ENCODE measurements around the gene SCYGR6. TPM values are rescaled to one million over a fixed set of nuclear protein-coding genes. Genes with fewer than 3 reads are reported as not detected.
"Not testable (repeated sequence)": the region's sequence is repeated elsewhere in the genome, so short reads cannot be mapped to it uniquely, and the experiment has no call there.

The SCYGR6 gene
- total RNA-seq, 2 donors from 2014 or later: not detected

DNA sequence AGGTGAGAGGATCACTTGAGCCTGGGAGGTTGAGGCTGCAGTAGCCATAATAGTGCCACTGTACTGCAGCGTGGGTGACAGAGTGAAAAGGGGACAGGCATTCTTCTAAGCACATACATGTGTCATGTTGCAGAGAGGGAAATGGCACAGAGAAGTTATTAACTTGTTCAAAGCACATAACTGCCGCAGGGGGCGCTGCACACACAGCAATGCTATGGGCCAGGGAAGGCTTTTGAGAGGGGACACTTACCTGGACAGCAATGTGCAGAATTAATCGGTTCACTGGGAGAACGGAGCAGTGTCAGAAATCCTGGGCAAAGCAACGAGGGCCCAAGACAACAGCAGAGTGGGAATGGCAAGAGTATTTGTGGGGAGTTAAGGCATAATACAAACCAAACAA lies 23.5 kb upstream of the SCYGR6 start:
- Histone ChIP-seq H3K36me3 (no peaks in the 10 kb centered on the region), H3K27me3 (replicated peaks; ENCODE audit: insufficient read depth) (no peaks in the 10 kb centered on the region), H3K4me1 (ENCODE audit: control insufficient read depth in 1 of 2, low read depth in 2 of 2) (no peaks in the 10 kb centered on the region), H3K27ac (no peak overlapping the region), H3K9me3 (no peaks in the 10 kb centered on the region), H3K4me3 (no peak overlapping the region)
- DNase-seq (ENCODE audit: low spot score) (no peak), ATAC-seq (ENCODE audit: insufficient number of reproducible peaks, low FRiP score, low read depth) (no peak)
- no peak for TF ChIP-seq CTCF (IDR thresholded peaks at IDR 0.05)

DNA sequence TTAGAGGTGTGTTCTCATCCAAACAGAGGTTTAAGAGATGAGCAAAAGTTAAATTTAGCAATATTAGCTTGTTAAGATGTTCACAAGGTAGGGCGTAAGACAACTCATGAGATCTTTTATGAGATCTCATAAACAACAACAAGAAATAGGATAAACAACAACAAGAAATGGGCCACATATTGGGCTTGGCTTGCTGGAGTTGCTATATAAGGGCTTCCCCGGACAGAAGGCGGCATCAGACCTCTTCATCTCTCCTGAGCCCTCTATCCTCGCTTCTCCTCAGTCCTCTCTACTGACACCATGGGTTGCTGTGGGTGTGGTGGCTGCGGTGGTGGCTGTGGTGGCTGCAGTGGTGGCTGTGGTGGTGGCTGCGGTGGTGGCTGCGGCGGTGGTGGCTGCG lies 21.0 kb upstream of the SCYGR6 start, which contains the start of gene SCYGR8:
Gene SCYGR8 (plus strand): TSS at position 301 of the 400 bp plus-strand sequence. CDS start 0 bp downstream, at position 301.
- H3K4me3 ChIP-seq: no peak within 1 kb of the TSS
- H3K27ac ChIP-seq: no peak within 1 kb of the TSS
- H3K9me3 ChIP-seq: no peaks in the 10 kb centered on the region
- H3K27me3 ChIP-seq (replicated peaks; ENCODE audit: insufficient read depth): no peaks in the 10 kb centered on the region
- no peak for DNase-seq (ENCODE audit: low spot score)
- H3K4me1 ChIP-seq (ENCODE audit: control insufficient read depth in 1 of 2, low read depth in 2 of 2): no peaks in the 10 kb centered on the region
- no peak for TF ChIP-seq CTCF (IDR thresholded peaks at IDR 0.05)
- H3K36me3 ChIP-seq: no peaks in the 10 kb centered on the region
- no peak for ATAC-seq (ENCODE audit: insufficient number of reproducible peaks, low FRiP score, low read depth)

DNA sequence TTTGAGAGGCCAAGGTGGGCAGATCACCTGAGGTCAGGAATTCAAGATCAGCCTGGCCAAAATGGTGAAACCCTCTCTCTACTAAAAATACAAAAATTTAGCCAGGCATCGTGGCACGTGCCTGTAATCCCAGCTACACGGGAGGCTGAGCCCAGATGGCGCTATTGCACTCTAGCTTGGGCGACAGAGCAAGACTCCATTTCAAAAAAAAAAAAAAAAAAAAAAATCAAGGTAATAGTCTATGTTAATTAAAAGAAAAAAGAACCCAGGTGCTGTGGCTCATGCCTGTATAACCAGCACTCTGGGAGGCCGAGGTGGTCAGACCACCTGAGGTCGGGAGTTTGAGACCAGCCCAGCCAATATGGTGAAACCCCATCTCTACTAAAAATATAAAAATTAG lies 16.1 kb upstream of the SCYGR6 start:
- not testable (repeated sequence) for DNase-seq (ENCODE audit: low spot score); ATAC-seq (ENCODE audit: insufficient number of reproducible peaks, low FRiP score, low read depth)

DNA sequence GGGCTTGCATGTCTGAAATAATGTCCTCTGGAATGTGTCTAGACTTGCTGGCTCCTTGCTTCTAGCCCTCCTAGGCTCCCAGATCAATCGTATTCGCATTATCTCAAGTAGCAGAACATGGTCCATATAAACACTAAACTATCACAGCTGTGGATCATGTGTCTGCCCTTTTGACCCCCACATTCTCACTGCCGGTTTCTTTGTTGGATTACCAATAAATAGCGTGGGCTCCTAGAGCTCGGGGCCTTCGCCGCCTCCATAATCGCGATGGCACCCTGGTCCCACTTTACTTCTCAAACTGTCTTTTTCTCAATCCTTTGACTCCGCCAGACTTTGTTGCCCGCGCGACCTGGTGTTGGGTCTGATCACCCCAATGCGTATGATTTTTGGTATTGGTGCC lies 14.8 kb upstream of the SCYGR6 start:
- Histone ChIP-seq H3K4me1 (ENCODE audit: control insufficient read depth in 1 of 2, low read depth in 2 of 2) (no peaks in the 10 kb centered on the region), H3K4me3 (no peak overlapping the region), H3K36me3 (no peaks in the 10 kb centered on the region), H3K9me3 (no peaks in the 10 kb centered on the region), H3K27ac (no peak overlapping the region), H3K27me3 (replicated peaks; ENCODE audit: insufficient read depth) (no peaks in the 10 kb centered on the region)
- DNase-seq (ENCODE audit: low spot score): no peak
- no peak for TF ChIP-seq CTCF (IDR thresholded peaks at IDR 0.05)
- ATAC-seq (ENCODE audit: insufficient number of reproducible peaks, low FRiP score, low read depth): no peak

More for the DNA sequence above, 16.1 kb upstream of the SCYGR6 start:
- H3K36me3 ChIP-seq; H3K4me3 ChIP-seq; H3K4me1 ChIP-seq (ENCODE audit: control insufficient read depth in 1 of 2, low read depth in 2 of 2); H3K9me3 ChIP-seq; H3K27ac ChIP-seq; H3K27me3 ChIP-seq (replicated peaks; ENCODE audit: insufficient read depth): not testable (repeated sequence)

GRCh38 chr2:227728035-227728434 lies 3.5 kb upstream of the SCYGR6 start, which contains the start of gene SCYGR7:
SCYGR7 (plus strand) TSS chr2:227728335; CDS start chr2:227728335, 0 bp downstream.
- DNase-seq (ENCODE audit: low spot score) (no peak), ATAC-seq (ENCODE audit: insufficient number of reproducible peaks, low FRiP score, low read depth) (no peak)
- no peak within 1 kb of the TSS for H3K27ac ChIP-seq
- TF ChIP-seq CTCF (IDR thresholded peaks at IDR 0.05): no peak
- H3K4me3 ChIP-seq: no peak within 1 kb of the TSS
- no peaks in the 10 kb centered on the region for H3K27me3 ChIP-seq (replicated peaks; ENCODE audit: insufficient read depth)
- H3K9me3 ChIP-seq: no peaks in the 10 kb centered on the region
- no peaks in the 10 kb centered on the region for H3K4me1 ChIP-seq (ENCODE audit: control insufficient read depth in 1 of 2, low read depth in 2 of 2)
- no peaks in the 10 kb centered on the region for H3K36me3 ChIP-seq

GRCh38 chr2:227722821-227723220 lies 1.7 kb downstream of the SCYGR6 start:
- not testable (repeated sequence) for ATAC-seq (ENCODE audit: insufficient number of reproducible peaks, low FRiP score, low read depth); H3K36me3 ChIP-seq; H3K27ac ChIP-seq; H3K9me3 ChIP-seq; H3K27me3 ChIP-seq (replicated peaks; ENCODE audit: insufficient read depth); H3K4me1 ChIP-seq (ENCODE audit: control insufficient read depth in 1 of 2, low read depth in 2 of 2); DNase-seq (ENCODE audit: low spot score); H3K4me3 ChIP-seq
